ENCODE results near the gene CRKL. TPM values are rescaled to one million over a fixed set of nuclear protein-coding genes. Genes with fewer than 3 reads are reported as not detected.

Gene CRKL
- total RNA-seq, 1 experiment from 2014 or later = 82.5 TPM

DNA sequence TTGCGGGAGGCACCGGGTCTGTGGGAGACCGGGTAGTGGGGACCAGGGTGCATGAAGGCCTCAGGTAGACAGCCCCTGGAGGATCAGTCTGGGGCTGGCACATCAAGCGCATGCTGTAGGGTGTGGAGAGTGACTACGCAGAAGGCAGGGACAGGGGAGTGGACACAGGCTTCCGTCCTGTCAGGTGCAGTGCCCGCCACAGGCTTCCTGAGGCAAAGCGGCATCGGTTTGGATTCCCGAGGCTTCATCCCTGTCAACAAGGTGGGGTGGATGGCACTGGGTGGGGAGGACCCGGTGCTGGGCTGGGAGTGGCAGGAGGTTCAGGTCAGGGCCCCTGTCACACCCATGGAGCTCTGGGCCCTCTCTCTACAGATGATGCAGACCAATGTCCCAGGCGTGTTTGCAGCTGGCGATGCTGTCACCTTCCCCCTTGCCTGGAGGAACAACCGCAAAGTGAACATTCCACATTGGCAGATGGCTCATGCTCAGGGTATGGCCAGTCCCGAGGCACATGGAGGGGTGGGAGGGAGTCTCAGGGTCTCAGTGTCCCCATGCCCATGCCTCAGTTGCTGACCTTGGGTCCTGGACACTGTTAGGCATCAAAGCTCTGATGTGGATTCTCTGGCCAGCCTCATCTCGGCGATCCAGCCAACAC, 60.4 kb downstream of the CRKL start:
- Histone ChIP-seq H3K4me1 (ENCODE audit: insufficient read depth, low read length, poor library complexity, severe bottlenecking) (peaks cover 5% of the 10 kb centered on the region), H3K27ac (ENCODE audit: low read depth, low read length, poor library complexity, severe bottlenecking) (no peak overlapping the region), H3K9me3 (ENCODE audit: low read depth, low read length, poor library complexity, severe bottlenecking) (peaks cover 10% of the 10 kb centered on the region), H3K36me3 (ENCODE audit: insufficient read depth, low read length, poor library complexity, severe bottlenecking) (no peaks in the 10 kb centered on the region), H3K4me3 (ENCODE audit: low read depth, low read length, poor library complexity, severe bottlenecking) (no peak overlapping the region), H3K27me3 (replicated peaks; ENCODE audit: insufficient read depth, low read depth, low read length, poor library complexity) (no peaks in the 10 kb centered on the region)
- intact Hi-C loops (cut with micrococcal nuclease; ENCODE audit: unreplicated experiment) = no loop called here
- no TSS peak for BruUV-seq (replicated peaks)
- ChIA-PET CTCF (no interaction called here), POLR2A (ENCODE audit: low non-redundant PET) (no interaction called here)
- no peak for DNase-seq (ENCODE audit: low spot score)
- TF ChIP-seq EZH2 (IDR thresholded peaks at IDR 0.05; ENCODE audit: borderline replicate concordance, low read depth, low read length, poor library complexity, severe bottlenecking) = no peak
- TF ChIP-seq, protein P1, sequence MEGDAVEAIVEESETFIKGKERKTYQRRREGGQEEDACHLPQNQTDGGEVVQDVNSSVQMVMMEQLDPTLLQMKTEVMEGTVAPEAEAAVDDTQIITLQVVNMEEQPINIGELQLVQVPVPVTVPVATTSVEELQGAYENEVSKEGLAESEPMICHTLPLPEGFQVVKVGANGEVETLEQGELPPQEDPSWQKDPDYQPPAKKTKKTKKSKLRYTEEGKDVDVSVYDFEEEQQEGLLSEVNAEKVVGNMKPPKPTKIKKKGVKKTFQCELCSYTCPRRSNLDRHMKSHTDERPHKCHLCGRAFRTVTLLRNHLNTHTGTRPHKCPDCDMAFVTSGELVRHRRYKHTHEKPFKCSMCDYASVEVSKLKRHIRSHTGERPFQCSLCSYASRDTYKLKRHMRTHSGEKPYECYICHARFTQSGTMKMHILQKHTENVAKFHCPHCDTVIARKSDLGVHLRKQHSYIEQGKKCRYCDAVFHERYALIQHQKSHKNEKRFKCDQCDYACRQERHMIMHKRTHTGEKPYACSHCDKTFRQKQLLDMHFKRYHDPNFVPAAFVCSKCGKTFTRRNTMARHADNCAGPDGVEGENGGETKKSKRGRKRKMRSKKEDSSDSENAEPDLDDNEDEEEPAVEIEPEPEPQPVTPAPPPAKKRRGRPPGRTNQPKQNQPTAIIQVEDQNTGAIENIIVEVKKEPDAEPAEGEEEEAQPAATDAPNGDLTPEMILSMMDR (conservative IDR thresholded peaks at IDR 0.05; ENCODE audit: low read depth, low read length) = no peak

DNA sequence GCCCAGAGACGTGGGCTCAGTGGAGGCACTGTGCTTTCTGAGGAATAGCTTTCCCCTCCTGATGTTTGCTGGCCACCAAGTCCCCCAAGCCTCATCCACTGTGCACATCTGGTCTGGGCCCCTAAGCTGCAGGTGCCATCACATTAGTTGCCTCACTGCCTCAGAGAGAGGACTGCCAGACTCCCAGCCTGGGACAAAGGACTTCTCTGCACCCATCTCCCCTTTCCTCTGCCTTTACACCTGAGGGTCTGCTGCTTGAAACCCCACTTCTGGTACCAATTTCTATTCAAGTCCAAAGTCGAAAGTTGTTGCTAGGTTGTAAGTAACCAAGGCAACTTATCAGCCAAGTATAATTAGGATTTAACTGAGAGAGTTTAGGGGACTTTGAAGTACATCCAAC, 61.2 kb downstream of the CRKL start:
- no peak for TF ChIP-seq EZH2 (IDR thresholded peaks at IDR 0.05; ENCODE audit: borderline replicate concordance, low read depth, low read length, poor library complexity, severe bottlenecking)
- TF ChIP-seq, protein P1 (conservative IDR thresholded peaks at IDR 0.05; ENCODE audit: low read depth, low read length) = no peak
- Histone ChIP-seq H3K4me3 (ENCODE audit: low read depth, low read length, poor library complexity, severe bottlenecking) (no peak overlapping the region), H3K27me3 (replicated peaks; ENCODE audit: insufficient read depth, low read depth, low read length, poor library complexity) (no peaks in the 10 kb centered on the region), H3K27ac (ENCODE audit: low read depth, low read length, poor library complexity, severe bottlenecking) (no peak overlapping the region), H3K4me1 (ENCODE audit: insufficient read depth, low read length, poor library complexity, severe bottlenecking) (peaks cover 5% of the 10 kb centered on the region), H3K36me3 (ENCODE audit: insufficient read depth, low read length, poor library complexity, severe bottlenecking) (no peaks in the 10 kb centered on the region), H3K9me3 (ENCODE audit: low read depth, low read length, poor library complexity, severe bottlenecking) (peaks cover 10% of the 10 kb centered on the region)
- no peak for DNase-seq (ENCODE audit: low spot score)
- intact Hi-C loops (cut with micrococcal nuclease; ENCODE audit: unreplicated experiment) = no loop called here
- ChIA-PET CTCF (no interaction called here), POLR2A (ENCODE audit: low non-redundant PET) (no interaction called here)
- BruUV-seq (replicated peaks) = no TSS peak

DNA sequence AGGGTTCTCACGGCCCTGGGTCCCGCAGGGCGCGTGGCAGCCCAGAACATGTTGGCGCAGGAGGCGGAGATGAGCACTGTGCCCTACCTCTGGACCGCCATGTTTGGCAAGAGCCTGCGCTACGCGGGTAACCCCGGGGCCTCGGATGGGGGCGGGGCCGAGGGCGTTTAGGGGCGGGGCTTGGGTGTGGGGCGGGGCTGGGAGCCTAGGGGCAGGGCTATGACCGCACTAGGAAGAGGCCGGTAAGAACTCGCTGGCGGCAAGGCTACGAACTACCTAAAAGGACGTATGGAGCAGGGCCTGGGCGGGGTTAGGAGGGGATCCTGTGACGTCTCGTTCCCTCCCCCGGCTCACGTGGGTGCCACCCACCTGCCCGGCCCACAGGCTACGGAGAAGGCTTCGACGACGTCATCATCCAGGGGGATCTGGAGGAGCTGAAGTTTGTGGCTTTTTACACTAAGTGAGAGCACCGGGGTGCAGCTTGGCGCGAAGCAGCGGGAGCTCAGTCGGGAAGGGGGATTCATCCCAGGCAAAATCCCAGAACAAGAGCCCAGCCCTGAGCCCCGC, 62.1 kb downstream of the CRKL start:
- ChIA-PET CTCF (no interaction called here), POLR2A (ENCODE audit: low non-redundant PET) (no interaction called here)
- peaks cover 1% of the 10 kb centered on the region for H3K36me3 ChIP-seq (ENCODE audit: insufficient read depth, low read length, poor library complexity, severe bottlenecking)
- peak; percentile 73 for DNase-seq (ENCODE audit: low spot score)
- peaks cover 10% of the 10 kb centered on the region for H3K9me3 ChIP-seq (ENCODE audit: low read depth, low read length, poor library complexity, severe bottlenecking)
- H3K4me1 ChIP-seq (ENCODE audit: insufficient read depth, low read length, poor library complexity, severe bottlenecking) = peaks cover 5% of the 10 kb centered on the region
- TF ChIP-seq, protein P1 (conservative IDR thresholded peaks at IDR 0.05; ENCODE audit: low read depth, low read length) = no peak
- no peak for TF ChIP-seq EZH2 (IDR thresholded peaks at IDR 0.05; ENCODE audit: borderline replicate concordance, low read depth, low read length, poor library complexity, severe bottlenecking)
- H3K27me3 ChIP-seq (replicated peaks; ENCODE audit: insufficient read depth, low read depth, low read length, poor library complexity) = no peaks in the 10 kb centered on the region
- intact Hi-C loops (cut with micrococcal nuclease; ENCODE audit: unreplicated experiment) = no loop called here
- H3K4me3 ChIP-seq (ENCODE audit: low read depth, low read length, poor library complexity, severe bottlenecking) = no peak overlapping the region
- no peak overlapping the region for H3K27ac ChIP-seq (ENCODE audit: low read depth, low read length, poor library complexity, severe bottlenecking)
- BruUV-seq (replicated peaks) = no TSS peak

All from A673 (cell line).